ENCODE measurements around the gene ELOVL5. TPM values are rescaled to one million over a fixed set of nuclear protein-coding genes. Genes with fewer than 3 reads are reported as not detected.

Gene ELOVL5
- polyA plus RNA-seq, 1 of the 3 experiments (the other 2 are of a cell fraction) = 31.9 TPM

- TF ChIP-seq IRF3 (IDR thresholded peaks at IDR 0.05; ENCODE audit: low read depth, low read length) = no peak
These were observed 33.7 kb upstream of the ELOVL5 start (continued) for GRCh38 chr6:53382421-53382820.

GRCh38 chr6:53378208-53378607 lies 29.5 kb upstream of the ELOVL5 start:
- Histone ChIP-seq H3K27ac (ENCODE audit: low read depth in 2 of 2, low read length in 1 of 2) (no peak overlapping the region), H3K27me3 (ENCODE audit: insufficient read depth) (peaks cover 6% of the 10 kb centered on the region; the same call in 1 of the 2 replicates), H3K4me1 (ENCODE audit: control insufficient read depth in 1 of 2, insufficient read depth in 2 of 2, low read depth in 1 of 2, low read length in 1 of 2) (no peaks in the 10 kb centered on the region), H3K9ac (no peak overlapping the region), H2AFZ (ENCODE audit: low read depth) (no peak overlapping the region), H3F3A (replicated peaks; ENCODE audit: insufficient read depth) (no peaks in the 10 kb centered on the region), H3K9me2 (no peaks in the 10 kb centered on the region), H3K36me3 (replicated peaks in 1 of 2; ENCODE audit: control insufficient read depth in 1 of 2, insufficient read depth in 2 of 2, low read length in 1 of 2) (no peaks in the 10 kb centered on the region), H3K4me3 (ENCODE audit: low read depth in 2 of 2, low read length in 1 of 2) (no peak overlapping the region), H3K79me2 (ENCODE audit: insufficient read depth) (no peaks in the 10 kb centered on the region), H4K20me1 (ENCODE audit: insufficient read depth) (no peaks in the 10 kb centered on the region), H3K9me3 (no peaks in the 10 kb centered on the region), H3K4me2 (no peak overlapping the region)
- ChIA-PET CTCF (no interaction called here), POLR2A (no interaction called here)
- 56% methylated on average over 7 of the region's 7 CpGs for WGBS (ENCODE audit: low lambda C conversion rate)
- no peak for DNase-seq
- TF ChIP-seq ZBTB33 (IDR thresholded peaks at IDR 0.05; ENCODE audit: borderline replicate concordance, low read depth) (no peak), JUND (IDR thresholded peaks at IDR 0.05) (no peak), POLR2AphosphoS5 (IDR thresholded peaks at IDR 0.05; ENCODE audit: low read depth, low read length) (no peak), USF1 (IDR thresholded peaks at IDR 0.05; ENCODE audit: borderline replicate concordance, low read depth) (0 out of 2 replicates have a peak, but pooled peaks have one; percentile 12), TEAD4 (IDR thresholded peaks at IDR 0.05; ENCODE audit: borderline replicate concordance, insufficient read depth) (no peak), TCF12 (IDR thresholded peaks at IDR 0.05) (no peak), EP300 (IDR thresholded peaks at IDR 0.05; ENCODE audit: borderline replicate concordance in 1 of 2, low read depth in 1 of 2, low read length in 1 of 2) (no peak), RFX5 (IDR thresholded peaks at IDR 0.05; ENCODE audit: low read length) (no peak)

- Histone ChIP-seq H3K4me1 (ENCODE audit: control insufficient read depth in 1 of 2, insufficient read depth in 2 of 2, low read depth in 1 of 2, low read length in 1 of 2) (no peaks in the 10 kb centered on the region), H3K9me3 (no peaks in the 10 kb centered on the region), H3K4me3 (ENCODE audit: low read depth in 2 of 2, low read length in 1 of 2) (no peak overlapping the region), H3K79me2 (ENCODE audit: insufficient read depth) (no peaks in the 10 kb centered on the region), H3K4me2 (no peak overlapping the region), H4K20me1 (ENCODE audit: insufficient read depth) (no peaks in the 10 kb centered on the region), H3K9ac (no peak overlapping the region), H3K27ac (ENCODE audit: low read depth in 2 of 2, low read length in 1 of 2) (no peak overlapping the region), H2AFZ (ENCODE audit: low read depth) (no peak overlapping the region), H3K27me3 (ENCODE audit: insufficient read depth) (peaks cover 6% of the 10 kb centered on the region; the same call in 1 of the 2 replicates), H3F3A (replicated peaks; ENCODE audit: insufficient read depth) (no peaks in the 10 kb centered on the region), H3K9me2 (no peaks in the 10 kb centered on the region), H3K36me3 (replicated peaks in 1 of 2; ENCODE audit: control insufficient read depth in 1 of 2, insufficient read depth in 2 of 2, low read length in 1 of 2) (no peaks in the 10 kb centered on the region)
- POLR2A ChIA-PET = no interaction called here
- CTCF ChIA-PET = no interaction called here
- 42% methylated on average over 3 of the region's 3 CpGs for WGBS (ENCODE audit: low lambda C conversion rate)
- DNase-seq = no peak
- TF ChIP-seq FOXJ3 (CRISPR knock-in tag; IDR thresholded peaks at IDR 0.05) (no peak), USF2 (IDR thresholded peaks at IDR 0.05; ENCODE audit: borderline replicate concordance, low read depth, low read length) (no peak), POLR2AphosphoS5 (IDR thresholded peaks at IDR 0.05; ENCODE audit: low read depth, low read length) (no peak), YY1 (IDR thresholded peaks at IDR 0.05; ENCODE audit: low read depth) (no peak), EZH2phosphoT487 (IDR thresholded peaks at IDR 0.05; ENCODE audit: borderline replicate concordance, low read depth) (no peak), ZBTB33 (IDR thresholded peaks at IDR 0.05; ENCODE audit: borderline replicate concordance, low read depth) (no peak), USF1 (IDR thresholded peaks at IDR 0.05; ENCODE audit: borderline replicate concordance, low read depth) (no peak), CHD2 (IDR thresholded peaks at IDR 0.05; ENCODE audit: low read length, partially characterized antibody) (no peak), JUND (IDR thresholded peaks at IDR 0.05) (no peak), CTCF (IDR thresholded peaks at IDR 0.05) (no peak)
These were observed 29.0 kb upstream of the ELOVL5 start for GRCh38 chr6:53377793-53378192.

Data from SK-N-SH (cell line).